BE2C (cell line): ENCODE measurements around the gene TTC39C.

Experiments used
- DNase-seq: peaks from one replicate; pipeline ENCODE4 v3.0.0-alpha.2; 2020
- H3K27me3 ChIP-seq: fragments of 250-450 bp; sonication (Bioruptor Pico); 2 replicates; pipeline ENCODE4 v1.5.1; 2020; ENCODE audit warnings: mild to moderate bottlenecking
- H3K36me3 ChIP-seq: fragments of 250-450 bp; sonication (Bioruptor Pico); 2 replicates; pipeline ENCODE4 v1.5.1; 2020; ENCODE audit warnings: mild to moderate bottlenecking
- H3K4me1 ChIP-seq: fragments of 250-450 bp; sonication (Bioruptor Pico); 2 replicates; pipeline ENCODE4 v1.5.1; 2020
- H3K4me3 ChIP-seq: 2 replicates; pipeline ENCODE4 v1.5.1; 2011; ENCODE audit warnings: low read depth, low read length
- H3K9me3 ChIP-seq: fragments of 250-450 bp; sonication (Bioruptor Pico); 2 replicates; pipeline ENCODE4 v1.5.1; 2020
- CTCF ChIP-seq: IDR thresholded peaks from 2 replicates; pipeline ENCODE4 v1.5.1; 2012; ENCODE audit warnings: mild to moderate bottlenecking, low read depth, low read length

Gene TTC39C

DNA sequence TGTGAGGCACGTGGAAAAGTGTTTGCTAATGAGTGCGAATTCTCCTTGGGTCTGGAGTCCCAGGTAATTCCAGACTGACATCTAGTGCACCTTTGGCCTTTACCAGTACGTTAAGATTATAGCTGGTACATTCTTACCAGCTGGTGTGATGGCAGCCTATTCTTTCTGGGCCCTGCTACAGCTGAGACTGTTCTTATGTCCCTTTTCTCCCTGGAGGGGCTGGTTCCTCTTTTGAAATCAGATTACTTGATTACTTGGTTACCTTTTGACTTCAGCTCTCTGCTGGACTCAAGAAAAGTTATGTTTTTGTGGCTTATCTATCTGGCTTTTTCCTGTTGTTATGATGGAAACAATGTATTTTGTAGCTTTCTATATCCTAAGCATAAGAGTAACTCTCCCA is 138.8 kb downstream of the TTC39C start:
- Histone ChIP-seq H3K4me3 (no peak overlapping the region), H3K9me3 (no peaks in the 10 kb centered on the region), H3K27me3 (no peaks in the 10 kb centered on the region), H3K4me1 (no peaks in the 10 kb centered on the region), H3K36me3 (no peaks in the 10 kb centered on the region)
- no peak for DNase-seq
- no peak for TF ChIP-seq CTCF

DNA sequence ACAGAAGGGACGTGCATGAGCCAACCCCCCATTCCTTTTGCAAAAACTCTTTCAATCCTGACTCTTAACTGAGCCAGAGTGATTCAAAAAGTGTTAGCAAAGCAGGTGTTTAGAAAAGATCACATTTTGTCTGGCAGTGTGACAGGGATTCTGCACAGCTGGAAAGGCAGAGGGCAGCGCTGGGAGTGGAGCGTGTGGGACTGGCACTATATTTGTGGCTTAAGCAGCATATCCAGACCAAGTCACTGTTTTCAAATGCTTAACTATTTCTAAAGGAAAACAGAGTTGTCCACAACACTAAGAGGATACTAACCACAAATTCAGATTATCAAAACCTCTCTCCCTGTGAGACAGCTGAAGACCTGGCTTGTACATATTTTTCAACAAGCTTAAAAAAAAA is 143.3 kb downstream of the TTC39C start:
- no peaks in the 10 kb centered on the region for H3K36me3 ChIP-seq
- DNase-seq = no peak
- no peaks in the 10 kb centered on the region for H3K9me3 ChIP-seq
- H3K4me1 ChIP-seq = no peaks in the 10 kb centered on the region
- TF ChIP-seq CTCF = no peak
- H3K27me3 ChIP-seq = no peaks in the 10 kb centered on the region
- no peak overlapping the region for H3K4me3 ChIP-seq

GRCh38 chr18:24160086-24160485 is 145.5 kb downstream of the TTC39C start:
- no peak for DNase-seq
- no peak for TF ChIP-seq CTCF
- Histone ChIP-seq H3K4me1 (no peaks in the 10 kb centered on the region), H3K36me3 (no peaks in the 10 kb centered on the region), H3K4me3 (no peak overlapping the region), H3K27me3 (no peaks in the 10 kb centered on the region), H3K9me3 (no peaks in the 10 kb centered on the region)

DNA sequence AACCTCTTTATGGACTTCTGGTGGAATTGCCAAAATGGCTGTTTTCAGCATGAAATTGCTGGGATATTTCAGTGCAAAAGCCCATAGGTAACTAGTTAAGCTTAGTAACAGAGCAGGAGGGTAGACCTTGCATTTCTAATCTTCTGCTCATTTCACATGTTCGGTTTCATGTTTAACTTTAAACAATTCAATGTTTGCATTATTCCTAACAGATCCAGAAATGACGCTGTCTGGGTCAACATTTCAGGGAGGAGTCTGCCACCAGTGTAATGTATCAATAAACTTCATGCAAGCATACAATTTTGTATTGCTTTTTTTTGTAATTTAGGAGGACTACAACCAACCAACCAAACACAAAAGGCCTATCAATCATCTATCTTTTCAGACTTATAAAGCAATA is 146.8 kb downstream of the TTC39C start:
- DNase-seq = no peak
- H3K27me3 ChIP-seq = no peaks in the 10 kb centered on the region

GRCh38 chr18:24168496-24168895 is 153.9 kb downstream of the TTC39C start:
- TF ChIP-seq CTCF = no peak
- DNase-seq = no peak
- Histone ChIP-seq H3K27me3 (no peaks in the 10 kb centered on the region), H3K4me1 (no peaks in the 10 kb centered on the region), H3K9me3 (no peaks in the 10 kb centered on the region), H3K36me3 (no peaks in the 10 kb centered on the region), H3K4me3 (no peak overlapping the region)

More for the DNA sequence above, 146.8 kb downstream of the TTC39C start:
- Histone ChIP-seq H3K9me3 (no peaks in the 10 kb centered on the region), H3K4me1 (no peaks in the 10 kb centered on the region), H3K4me3 (no peak overlapping the region), H3K36me3 (no peaks in the 10 kb centered on the region)
- no peak for TF ChIP-seq CTCF

- Histone ChIP-seq H3K4me3 (no peak overlapping the region), H3K9me3 (no peaks in the 10 kb centered on the region)
- TF ChIP-seq CTCF = no peak
Measured at GRCh38 chr18:24170360-24170759, 155.8 kb downstream of the TTC39C start.

More at GRCh38 chr18:24170360-24170759, 155.8 kb downstream of the TTC39C start:
- Histone ChIP-seq H3K36me3 (no peaks in the 10 kb centered on the region), H3K4me1 (no peaks in the 10 kb centered on the region), H3K27me3 (no peaks in the 10 kb centered on the region)
- DNase-seq = no peak
